GM19438 (cell line): ENCODE data around the gene EYA4.
"Not testable (repeated sequence)": the region's sequence is repeated elsewhere in the genome, so short reads cannot be mapped to it uniquely, and the experiment has no call there.

Experiments used
- ATAC-seq: cut with Tn5 transposase; IDR thresholded peaks from one replicate; pipeline ENCODE4 v1.9.1; 2021; ENCODE audit warnings: low read depth; ENCODE audit not compliant: unreplicated experiment

The EYA4 gene

DNA sequence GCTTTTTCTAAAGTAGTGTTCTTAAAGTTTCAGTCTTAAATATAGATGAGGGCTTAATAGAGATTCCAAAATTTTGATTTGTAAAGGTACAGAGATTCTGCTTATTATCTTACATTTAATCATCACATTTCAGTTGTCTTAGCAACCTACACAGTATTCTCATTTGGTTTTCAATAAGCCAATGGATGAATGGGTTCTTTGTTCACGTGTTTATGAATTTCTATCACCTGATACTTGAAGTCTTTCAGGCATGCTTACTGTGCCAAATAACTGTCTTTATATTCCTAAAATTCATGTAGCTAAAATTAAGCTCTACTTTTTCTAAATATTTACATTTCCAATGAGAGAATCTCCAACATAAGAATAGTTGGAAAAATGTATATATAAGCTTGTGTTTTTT is 152.7 kb downstream of the EYA4 start:
- ATAC-seq, result no peak

DNA sequence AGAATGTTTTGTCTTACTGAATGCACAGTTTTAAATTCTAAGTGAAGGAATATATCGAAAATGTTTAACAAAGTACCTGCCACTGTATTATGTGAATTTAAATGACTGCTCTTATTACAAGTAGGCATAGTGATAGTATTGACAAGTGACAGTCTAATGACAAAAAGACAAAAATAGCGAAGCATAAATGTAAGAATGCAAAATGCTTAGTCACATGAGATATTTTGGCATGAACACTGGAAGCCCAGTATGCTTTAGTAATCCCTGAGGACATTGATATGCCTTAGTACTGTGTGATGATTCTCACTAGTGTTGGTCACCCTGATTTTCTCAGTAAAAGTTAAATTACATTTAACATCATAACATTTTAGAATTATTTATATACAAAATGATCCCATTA is 153.5 kb downstream of the EYA4 start:
- no peak for ATAC-seq

DNA sequence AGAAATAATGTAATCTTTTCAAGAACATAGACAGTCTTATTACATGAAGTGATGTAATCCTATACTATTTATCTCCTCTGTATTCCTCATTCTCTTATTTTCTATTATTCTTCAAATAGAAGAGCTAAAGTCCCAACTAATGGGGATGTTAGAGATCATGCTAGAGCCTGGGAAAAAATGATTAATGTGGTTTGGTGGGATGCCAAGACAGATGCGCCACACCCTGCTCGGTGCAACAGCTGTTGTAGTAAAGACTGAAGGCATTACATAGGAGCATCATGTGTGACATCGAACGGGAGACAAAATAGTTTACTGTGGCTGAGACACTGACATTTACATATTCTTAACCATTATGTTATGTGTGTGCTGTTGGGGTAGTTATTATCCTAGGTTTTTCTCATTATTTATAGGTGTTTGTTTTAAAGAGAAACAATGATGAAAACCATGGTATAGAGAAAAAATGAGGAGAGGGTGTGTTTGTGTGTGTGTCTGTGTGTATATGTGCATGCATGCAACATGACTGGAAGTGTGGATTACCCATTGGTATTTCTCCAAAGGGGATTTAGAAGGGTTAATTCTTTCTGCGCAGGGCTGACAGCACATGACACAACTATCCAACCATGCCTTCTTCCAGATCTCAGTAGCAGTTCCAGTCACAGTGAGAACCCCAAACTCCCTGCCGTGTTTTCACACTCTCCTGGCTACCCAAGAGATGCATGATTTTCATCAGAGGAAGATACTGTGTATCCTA is 155.3 kb downstream of the EYA4 start:
- ATAC-seq, result no peak

DNA sequence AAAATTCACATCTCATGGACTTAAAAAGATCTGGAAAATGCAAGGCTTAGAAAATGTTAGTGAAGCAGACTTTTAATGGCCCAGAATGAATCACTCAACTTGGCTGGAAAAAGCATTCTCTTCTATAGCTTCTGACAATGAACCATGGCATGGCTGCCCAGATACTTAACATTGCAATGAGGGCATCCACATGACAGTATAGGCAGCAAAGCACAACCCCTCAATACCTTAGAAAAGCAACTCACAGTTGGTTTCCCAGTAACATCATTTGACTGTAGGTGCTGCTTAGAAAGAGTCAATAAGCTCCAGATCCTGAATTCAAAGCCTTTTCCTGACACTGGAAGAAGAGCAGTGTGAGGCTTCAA is 155.8 kb downstream of the EYA4 start:
- ATAC-seq, result no peak

DNA sequence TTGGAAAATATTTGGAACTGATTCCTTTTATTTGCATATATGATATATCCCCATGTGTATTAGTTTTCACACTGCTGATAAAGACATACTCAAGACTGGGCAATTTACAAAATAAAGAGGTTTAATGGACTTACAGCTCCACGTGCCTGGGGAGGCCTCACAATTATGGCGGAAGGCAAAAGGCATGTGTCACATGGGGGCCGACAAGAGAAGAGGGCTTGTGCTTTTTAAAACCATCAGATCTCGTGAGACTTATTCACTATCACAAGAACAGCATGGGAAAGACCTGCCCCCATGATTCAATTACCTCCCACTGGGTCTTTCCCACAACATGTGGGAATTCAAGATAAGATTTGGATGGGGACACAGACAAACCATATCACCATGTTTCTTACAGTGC is 156.4 kb downstream of the EYA4 start:
- not testable (repeated sequence) for ATAC-seq

DNA sequence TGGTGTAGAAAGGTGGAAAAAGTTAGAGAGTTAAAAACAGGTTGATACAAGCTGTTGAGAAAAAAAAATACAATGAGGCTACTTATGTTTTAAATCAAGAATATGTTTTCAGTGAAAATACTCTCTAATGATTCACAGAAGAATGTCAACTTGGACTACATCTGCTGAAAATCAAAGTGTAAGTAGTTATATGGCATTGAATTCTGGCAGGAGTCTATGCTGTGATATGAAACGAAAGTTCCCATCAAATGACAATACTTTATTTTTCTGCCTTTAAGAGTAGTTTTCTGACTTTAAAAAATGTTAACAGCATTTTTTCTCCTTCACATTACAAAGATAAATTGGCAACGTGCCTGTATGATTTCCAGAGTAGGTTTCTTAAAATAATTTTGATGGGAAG is 158.3 kb downstream of the EYA4 start:
- ATAC-seq, result no peak

DNA sequence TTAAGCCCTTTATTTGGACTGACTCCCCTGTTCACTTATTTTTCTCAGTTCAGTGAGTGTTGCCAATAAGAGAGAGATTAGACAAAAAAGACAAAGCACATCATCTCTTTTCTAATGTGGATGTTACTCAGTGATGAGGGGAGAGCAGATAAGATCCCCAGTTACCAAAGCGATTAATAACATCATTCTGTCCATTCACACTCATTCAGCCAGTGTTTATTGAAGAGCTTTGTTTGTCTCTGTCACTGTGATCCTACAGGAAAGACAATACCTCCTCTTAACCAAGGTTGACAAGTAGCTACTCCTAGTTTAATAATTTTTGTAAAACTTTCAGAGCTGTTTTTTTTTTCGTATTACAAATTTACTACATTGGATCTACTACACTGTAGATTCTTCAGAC is 163.0 kb downstream of the EYA4 start:
- ATAC-seq, result no peak

DNA sequence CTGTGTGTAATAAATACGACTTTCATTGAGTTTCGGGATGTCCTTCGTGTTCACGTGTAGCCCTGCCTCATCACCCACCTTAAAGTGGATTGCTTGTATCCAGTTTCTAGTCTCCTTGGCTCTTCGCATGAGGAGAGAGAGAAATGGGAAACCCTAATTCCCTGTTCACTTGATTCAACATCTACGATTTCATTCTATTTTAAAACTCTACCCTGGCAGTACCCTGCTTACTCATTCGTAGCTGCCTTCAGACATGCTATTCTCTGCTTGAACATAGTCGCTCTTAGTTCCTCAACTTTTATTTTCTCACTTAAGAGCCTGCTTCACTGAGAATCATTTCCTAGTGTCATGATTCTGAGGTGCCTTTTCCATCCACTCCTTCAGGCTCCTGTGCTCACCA is 163.6 kb downstream of the EYA4 start:
- ATAC-seq, result no peak

DNA sequence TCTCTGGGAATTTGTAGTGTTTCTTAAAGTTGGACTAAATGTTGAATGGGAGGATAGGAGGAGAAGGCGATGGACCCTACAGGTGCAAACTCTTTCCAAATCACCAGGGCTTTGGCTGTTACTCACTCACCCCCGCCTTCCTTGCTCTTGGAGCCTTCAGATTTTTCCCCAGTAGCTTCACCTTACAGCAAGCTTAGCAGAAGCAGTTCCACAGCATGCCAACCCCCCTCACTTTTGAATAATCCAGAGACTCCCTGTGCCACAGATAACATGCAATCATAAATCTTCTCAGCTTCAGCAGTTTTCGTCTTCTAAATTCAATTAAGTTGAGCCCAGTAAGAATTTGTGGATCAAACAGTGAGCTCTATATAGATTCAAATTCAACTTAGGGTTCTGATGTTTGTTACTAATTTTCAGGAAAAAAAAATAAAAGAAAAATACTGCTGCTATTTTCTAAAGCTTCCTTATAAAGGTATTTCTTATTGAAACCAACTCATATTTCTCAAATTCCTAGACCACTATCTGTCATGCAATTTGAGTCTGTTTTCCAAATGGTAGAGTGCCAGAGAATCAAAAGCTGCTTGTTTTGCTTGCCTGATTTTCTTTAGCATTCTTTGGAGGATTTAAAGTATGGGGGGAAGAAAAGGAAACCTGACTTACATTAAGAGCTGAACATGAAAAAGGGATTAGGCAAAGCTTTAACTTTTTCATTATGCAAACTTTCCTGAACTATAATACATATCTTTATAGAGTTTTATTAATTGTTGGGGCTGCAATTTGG is 166.4 kb downstream of the EYA4 start:
- no peak for ATAC-seq

DNA sequence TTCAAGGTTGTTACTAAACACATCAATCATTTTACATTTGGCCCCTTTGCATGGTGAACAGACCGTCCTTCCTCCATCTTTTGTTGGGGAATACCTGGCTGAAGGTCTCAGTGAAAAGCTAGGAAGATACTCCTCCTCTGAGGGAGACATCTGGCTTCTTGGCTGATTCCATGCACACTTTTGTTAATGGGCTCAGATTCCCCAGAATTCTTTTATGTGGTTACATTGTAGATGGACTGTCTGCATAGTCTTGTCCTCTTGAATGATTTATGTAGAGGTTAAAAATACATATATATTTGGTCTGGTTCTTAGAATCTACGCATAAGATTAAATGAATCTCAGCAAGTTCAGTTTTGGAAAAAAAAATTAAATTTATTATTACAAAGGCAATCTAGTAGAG is 167.0 kb downstream of the EYA4 start:
- ATAC-seq, result no peak

DNA sequence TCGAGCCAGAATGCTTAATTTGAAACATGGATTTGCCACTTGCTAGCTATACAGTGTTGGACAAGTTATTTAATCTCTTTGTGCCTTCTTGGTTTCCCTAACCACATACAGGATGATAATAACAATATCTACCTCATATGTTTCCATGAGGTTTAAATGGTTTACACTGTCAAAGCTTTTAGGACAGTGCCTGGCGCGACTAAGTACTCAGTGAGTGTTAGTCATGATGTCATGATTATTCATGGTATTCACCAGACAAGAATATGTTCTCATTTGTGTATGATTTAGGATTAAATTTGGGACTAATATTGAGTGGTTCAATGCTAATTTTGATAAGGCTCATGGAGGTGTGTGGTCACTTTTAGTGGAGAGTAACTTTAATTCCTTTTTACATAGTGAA is 167.4 kb downstream of the EYA4 start:
- ATAC-seq, result no peak

DNA sequence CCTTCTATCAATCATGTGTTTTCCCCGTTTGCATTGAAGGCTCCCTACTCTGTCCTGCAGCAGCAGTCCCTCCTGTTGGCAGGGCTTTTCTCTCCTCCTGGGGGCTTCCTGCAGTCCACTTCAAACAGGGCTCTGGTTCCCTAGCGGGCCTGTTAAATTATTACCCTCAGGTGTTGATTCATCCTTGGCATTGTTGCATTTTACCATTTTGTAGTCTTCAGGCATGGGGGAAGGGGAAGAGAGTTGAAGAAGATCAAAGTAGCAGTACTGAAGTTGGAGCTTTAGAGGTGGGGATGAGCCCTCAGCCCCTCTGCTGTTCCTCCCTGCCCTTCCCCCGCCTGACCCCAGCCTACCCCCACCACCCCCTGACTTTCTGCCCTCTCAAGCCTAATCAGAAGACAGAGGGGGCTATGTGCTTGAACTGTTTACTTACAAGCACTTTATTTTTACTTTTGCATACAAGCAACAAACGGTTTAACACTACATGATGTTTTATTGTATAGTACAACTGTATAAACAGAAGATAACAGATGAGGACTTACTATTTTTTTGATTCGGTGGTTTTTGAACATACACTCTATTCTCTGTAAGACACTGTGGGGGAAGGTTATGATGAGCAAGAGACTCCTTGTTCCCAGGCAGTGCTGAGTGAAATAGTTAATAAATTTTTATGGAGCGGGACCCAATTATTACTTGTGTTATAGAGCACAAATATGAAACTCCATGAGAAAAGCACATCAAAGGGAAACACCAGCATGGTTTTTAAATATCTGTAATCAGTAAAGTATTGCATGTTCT is 169.7 kb downstream of the EYA4 start:
- no peak for ATAC-seq

DNA sequence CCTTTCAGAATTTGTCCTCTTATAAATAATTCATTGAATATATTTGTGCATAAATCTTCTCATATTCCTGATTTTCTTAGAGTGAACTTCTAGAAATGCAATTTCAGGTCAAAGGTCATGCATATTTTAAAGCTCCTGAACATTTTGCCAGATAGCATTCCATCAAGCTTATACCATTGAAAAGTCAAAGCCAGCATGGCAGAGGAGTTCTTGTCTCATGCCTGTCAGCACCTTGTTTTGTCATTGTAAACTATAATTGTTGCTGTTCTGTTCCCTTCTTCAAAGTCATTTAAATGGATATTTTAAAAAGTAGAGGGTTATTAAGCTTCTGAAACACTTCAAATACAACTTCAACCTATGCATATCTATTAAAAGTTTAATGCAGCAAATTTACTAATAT is 170.6 kb downstream of the EYA4 start:
- no peak for ATAC-seq

DNA sequence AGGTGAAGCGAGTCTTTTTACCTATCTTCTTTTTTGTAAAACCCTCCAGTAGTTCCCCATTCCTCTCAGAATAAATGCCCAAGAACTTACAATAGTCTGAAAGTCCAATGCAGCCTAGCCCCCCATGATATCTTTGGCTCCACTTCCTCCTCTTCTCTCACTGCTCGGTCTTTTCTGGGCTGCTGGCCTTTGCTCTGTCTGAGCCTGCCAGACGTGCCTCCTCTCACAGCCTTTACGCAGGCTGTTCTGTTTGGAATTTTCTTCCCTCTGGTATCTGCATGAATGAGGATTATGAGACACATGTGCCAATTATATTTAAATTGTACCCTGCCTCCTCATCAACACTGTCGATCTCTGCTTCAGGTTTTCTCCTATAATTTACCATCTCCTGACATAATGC is 174.1 kb downstream of the EYA4 start:
- no peak for ATAC-seq

DNA sequence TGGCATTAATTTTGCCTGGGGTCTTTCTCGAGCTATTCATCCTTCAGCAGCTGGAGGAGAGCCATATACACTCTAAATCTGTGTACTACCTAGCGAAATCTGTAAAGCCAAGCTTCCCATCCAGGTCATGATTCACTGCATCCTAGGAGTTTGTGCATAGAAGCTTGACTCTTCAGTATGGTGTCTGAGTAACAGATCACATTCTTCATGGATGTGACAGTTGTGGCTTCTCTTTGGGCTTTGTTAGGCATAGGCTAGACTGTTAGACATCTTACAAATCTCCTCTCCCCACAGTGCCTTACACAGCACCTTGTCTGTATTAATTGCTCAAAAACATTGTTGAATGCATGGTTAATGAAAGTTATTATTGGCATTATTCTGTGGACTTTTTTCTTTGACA is 177.0 kb downstream of the EYA4 start:
- ATAC-seq, result no peak

DNA sequence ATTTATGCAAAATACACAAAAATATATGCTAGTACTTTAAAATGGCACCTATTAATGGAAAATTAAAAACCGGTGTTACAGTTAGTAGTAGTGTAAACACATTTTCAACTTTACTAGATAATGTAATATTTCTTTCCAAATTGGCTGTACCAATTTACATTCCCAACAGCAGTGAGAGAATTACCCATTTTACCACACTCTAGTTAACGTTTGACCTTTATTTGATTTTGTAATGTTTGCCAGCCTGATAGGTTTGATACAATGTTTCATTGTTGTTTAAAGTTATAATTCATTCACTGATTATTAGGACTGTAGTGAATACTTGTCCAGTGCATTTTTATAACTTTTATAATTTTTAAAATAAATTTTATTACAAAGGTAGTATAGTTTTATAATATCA is 182.1 kb downstream of the EYA4 start:
- no peak for ATAC-seq

DNA sequence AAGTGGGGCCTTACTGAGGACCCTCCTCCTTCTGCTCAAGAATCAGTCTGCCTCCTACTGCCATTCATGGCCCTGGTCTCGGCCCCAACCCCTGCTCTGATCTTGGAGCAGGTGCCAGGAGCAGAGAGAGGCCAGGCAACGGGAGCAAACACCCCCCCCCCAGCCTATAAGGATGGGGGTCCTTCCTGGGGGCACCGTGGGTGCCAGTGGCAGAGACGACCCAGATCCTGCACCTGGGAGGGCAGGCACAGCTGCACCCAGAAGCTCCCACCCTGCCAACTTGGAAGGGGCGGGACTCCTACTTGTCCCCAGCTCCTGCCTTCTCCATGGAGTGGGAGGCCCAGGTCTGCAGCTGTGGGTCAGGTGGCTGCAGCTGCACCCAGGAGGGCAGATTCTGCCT is 183.2 kb downstream of the EYA4 start:
- ATAC-seq, result no peak

DNA sequence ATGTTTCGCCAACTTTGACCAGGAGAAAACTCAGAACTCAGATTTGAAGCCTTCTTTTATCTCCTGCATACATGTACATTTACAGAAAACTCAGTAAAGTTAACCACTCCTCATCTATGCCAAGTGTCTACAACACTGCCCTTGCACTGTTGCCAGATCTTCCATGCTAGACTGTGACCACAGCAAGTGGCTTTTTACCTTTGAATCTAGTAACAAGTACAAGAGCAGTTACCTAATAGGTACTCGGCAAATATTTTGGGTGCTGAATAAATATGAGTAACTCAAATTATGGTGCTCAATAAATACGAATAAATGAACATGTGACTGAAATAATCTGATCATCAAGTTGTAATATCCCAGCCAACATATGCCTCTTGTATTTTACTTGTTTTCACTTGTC is 184.9 kb downstream of the EYA4 start:
- ATAC-seq, result no peak

DNA sequence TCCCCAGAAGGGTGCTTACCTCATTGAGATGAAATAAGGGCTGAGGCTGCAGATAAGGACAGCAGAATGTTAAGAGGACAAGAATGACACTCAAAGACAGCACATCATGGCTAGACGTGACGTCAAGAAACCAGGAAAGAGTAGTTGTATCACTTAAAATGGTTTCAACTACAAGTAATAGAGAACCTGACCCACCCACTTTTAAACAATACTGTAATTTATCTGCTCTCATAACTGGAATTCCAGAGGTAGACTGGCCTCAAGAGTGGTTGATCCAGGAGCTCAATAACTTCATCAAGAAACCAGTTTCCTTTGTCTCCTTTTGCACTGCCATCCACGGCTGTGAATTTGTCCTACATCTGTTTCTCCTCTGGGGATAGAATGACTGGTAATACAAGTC is 187.1 kb downstream of the EYA4 start:
- ATAC-seq, result no peak

DNA sequence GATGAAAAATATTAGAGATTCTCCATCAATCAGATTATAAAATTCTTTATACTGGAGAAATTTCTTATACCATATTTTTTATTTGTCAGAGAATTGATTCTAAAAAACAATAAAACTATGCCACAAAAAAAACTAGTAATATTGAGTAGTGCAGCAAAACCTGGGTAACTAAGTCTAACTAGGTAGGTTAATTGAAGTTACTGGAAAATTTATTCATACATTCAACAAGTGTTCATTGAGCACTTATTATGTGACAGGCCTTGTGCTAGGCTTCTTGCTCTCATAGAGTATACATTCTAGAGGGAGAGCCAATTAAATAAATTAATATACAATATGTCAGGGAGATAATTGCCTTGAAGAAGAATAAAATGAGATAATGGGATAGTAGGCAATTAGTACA is 189.4 kb downstream of the EYA4 start:
- ATAC-seq, result no peak

DNA sequence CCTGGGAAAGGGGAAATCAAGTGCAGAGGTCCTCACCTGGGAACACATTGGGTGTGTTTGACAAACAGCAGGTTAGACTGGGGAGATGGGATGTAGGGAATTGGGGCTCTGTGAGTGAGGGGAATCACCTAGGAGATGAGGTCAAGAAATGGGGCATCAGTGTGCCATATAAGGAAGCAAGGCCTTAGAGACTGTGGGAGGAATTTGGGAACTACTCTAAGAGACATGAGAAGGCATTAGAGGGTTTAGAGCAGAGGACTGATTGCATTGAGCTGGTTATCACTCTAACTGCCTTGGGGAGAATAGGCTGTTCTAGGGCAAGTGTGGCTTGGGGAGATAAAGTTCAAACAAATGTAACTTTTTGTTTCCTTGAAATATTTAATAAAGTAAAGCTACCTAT is 189.9 kb downstream of the EYA4 start:
- ATAC-seq, result no peak
